Measurements from ENCODE around the gene BNC1.
"Not testable (repeated sequence)": the region's sequence is repeated elsewhere in the genome, so short reads cannot be mapped to it uniquely, and the experiment has no call there.

BNC1 gene

DNA sequence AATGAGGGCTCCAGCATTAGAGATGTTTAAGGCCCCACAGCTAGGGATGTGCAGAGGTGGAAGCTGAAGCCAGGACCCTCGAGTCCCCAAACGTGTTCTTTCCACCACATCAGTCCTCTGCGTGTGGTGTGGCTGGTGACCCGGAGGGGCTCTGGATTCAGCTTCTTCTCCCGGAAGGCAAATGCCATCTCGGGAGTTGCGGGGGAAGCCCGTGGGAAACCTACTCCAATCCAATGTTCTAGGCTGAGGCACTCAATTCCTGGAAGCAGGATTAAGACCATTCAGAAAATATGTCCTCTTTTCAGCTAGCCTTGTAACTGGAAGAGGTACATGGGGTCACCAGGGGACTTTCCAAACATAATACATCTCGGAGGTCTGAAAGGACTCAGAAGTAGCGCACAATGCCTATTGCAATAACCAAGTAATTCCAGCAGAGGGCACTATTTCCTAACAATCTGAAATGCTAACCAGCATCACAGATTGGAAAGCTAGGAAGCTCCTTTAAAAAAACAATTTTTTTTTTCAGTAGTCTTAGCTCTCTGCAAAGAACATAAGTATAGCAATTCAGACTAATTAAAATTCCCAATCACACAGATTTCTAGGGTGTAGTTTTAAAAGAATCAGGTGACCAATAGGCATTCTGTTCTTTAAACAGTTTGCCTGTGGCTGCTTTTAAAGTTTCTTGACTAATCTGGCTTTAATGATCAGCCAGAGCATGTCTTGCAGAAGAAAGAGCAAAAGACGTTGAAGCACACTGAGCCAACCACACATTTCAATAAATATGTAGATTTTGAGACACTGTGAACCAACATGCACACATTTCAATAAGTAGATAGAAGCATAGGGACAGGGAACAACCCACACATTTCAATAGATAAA is 36.1 kb downstream of the BNC1 start:
- ATAC-seq (no peak), DNase-seq (peak; percentile 7)

DNA sequence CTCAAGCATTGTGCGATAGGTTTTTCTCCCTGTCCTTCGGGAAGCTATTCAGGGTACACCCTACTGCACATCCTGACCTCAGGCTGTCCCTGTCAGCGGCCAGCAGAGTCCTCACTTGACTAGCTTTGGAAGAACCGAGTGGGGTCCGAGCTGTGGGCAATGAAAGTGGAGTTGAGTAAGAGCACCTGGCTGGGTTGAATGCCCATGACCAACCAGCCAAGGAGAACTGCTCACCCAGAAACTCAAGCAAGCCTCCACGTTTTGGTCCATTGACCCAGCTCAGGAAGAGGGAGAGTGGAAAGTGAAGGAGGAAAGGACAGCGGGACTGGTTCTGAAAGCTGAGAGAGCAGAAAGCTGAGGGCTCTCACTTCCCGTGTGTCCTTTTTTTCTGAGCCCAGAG is 40.8 kb downstream of the BNC1 start:
- no peak for DNase-seq

DNA sequence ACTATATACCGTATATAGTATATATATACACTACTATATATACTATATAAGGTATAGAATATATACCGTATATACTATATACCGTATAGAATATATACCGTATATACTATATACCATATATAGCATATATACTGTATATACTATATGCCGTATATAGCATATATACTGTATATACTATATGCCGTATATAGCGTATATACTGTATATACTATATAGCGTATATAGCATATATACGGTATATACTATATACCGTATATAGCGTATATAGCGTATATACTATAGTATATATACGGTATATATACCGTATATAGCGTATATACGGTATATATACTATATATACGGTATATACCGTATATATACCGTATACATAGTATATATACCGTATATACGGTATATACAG is 54.2 kb downstream of the BNC1 start:
- no peak for DNase-seq
- ATAC-seq = no peak

More for the DNA sequence above, 40.8 kb downstream of the BNC1 start:
- ATAC-seq = no peak

DNA sequence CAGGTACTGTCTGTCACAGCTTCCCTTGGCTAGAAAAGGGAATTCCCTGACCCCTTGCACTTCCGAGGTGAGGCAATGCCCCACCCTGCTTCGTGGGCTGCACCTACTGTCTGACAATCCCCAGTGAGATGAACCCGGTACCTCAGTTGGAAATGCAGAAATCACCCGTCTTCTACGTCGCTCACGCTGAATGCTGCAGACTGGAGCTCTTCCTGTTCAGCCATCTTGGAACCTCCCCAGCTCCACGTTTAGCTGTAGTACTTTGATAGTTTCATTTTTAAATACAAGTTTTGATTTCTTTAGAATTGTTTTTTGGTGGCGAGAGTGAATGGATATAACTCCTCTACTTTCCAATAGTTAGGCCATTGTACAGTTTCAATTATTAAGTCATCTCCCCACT is 59.0 kb downstream of the BNC1 start:
- ATAC-seq = no peak
- DNase-seq = no peak

DNA sequence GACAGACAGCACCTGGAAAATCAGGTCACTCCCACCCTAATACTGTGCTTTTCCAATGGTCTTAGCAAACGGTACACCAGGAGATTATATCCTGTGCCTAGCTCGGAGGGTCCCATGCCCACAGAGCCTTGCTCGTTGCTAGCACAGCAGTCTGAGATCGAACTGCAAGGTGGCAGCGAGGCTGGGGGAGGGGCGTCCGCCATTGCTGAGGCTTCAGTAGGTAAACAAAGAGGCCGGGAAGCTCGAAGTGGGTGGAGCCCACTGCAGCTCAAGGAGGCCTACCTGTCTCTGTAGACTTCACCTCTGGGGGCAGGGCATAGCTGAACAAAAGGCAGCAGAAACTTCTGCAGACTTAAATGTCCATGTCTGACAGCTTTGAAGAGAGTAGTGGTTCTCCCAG is 62.7 kb downstream of the BNC1 start:
- ATAC-seq, DNase-seq: not testable (repeated sequence)

DNA sequence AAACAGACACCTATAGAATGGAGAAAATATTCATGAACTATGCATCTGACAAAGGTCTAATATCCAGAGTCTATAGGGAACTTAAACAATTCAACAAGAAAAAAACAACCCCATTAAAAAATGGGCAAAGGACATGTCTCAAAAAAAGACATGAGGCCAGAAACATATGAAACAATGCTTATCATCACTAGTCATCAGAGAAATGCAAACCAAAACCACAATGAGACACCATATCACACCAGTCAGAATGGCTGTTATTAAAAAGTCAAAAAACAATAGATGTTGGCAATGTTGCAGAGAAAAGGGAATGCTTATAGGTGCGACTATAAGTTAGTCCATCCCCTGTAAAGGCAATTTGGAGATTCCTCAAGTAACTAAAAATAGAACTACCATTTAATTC is 65.4 kb downstream of the BNC1 start:
- no peak for DNase-seq
- no peak for ATAC-seq

DNA sequence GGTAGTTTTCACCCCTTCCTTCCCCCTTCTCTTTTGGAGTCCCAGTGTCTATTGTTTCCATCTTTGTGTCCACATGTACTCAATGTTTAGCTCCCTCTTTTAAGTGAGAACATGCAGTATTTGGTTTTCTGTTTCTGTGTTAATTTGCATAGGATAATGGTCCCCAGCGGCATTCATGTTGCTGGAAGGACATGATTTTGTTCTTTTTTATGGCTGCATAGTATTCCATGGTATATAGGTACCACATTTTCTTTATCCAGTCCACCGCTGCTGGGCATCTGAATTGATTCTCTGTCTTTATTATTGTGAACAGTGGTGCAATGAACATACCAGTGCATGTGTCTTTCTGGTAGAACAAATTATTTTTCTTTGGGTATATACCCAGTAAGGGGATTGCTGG is 69.2 kb downstream of the BNC1 start:
- DNase-seq (no peak), ATAC-seq (no peak)

DNA sequence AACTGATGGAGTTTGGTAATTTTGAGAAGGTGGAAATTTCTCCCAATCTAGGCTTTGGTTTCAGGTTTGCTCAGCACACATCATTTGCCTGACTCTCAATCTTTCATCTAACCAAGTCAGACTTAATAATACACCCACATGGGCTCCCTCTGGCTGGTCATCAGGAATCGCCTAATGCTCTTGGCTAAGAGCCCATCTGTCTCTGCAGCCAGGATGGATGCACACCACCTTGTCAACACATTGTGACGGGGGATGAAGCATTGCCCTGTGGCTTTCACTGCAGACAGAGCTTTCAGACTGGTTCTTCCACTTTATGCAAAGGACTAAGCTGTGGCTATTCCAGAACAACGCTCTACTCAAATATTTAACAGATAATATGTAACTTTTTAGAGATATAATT is 73.8 kb downstream of the BNC1 start:
- ATAC-seq (no peak), DNase-seq (no peak)

DNA sequence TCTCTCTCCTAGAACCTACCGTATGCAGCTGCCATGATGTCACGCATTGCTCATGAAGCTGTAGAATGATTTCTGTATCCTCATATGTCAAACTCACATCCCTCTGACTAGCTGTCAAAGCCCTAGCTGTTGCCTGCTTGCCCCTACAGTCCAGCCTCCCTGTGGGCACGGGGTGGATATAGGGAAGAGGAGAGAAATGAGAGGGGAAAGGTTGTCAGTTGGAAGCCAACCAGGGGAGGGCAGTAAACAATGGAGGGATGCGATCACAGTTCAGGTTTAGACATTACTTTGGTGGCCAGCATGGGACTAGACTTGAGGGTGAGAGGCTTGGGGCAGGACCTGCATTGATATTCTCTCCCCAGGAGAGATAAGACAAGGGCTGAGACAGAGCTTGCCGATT is 75.1 kb downstream of the BNC1 start:
- ATAC-seq (no peak), DNase-seq (no peak)

DNA sequence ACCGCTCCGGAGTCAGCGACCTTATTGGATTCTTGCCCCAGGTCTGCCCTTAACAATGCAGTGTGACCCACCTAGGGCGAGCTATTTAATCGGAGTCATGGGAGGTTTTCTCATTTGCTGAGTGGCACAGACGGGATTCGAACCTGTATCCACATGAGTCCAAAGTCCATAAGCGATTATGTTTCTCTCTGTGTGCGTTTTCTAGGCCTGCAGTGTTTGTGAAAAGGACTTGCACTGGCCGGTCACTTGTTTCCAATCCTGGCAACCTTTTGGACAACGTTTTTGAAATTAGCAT is 76.2 kb downstream of the BNC1 start:
- no peak for DNase-seq
- no peak for ATAC-seq

DNA sequence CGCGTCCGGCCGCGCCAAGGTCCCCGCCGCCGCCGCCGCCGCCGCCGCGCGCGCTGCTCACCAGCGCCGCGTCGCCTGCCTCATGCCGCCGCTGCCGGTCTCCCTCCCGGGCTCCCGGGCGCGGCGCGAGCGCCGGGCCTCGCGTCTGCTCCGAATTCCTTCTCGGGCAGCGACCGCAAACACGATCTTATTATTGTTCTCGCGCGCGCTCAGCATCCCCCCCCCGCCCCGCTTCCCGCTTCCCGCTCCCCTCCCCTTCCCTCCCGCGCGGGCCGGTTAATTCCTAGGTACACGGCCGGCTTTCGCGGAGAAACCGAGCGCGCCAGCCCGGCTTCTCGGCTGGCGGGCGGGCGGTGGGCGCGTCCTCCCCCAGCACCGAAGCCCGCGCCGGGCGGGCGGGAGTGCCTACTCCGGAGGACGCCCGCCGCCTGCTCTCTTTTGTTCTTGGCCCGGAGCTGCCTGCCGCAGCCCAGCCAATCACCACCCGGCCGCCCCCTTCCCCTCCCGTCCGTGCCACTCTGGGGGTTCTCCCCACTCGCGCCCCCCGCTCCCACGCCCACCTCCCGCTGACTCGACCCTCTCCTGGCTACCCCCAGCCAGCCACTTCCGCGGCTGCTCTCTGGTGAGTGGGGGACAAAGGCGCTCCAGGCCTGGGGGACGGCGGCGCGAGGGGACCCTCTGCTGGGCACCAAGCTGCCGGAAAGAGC is 76.7 kb downstream of the BNC1 start, which contains the start of gene HDGFL3:
HDGFL3 (minus strand) TSS at position 164 of the 707 bp plus-strand sequence. CDS start 409 bp downstream, outside the sequence.
- DNase-seq (peak; percentile 58), ATAC-seq (peak; percentile 62)

DNA sequence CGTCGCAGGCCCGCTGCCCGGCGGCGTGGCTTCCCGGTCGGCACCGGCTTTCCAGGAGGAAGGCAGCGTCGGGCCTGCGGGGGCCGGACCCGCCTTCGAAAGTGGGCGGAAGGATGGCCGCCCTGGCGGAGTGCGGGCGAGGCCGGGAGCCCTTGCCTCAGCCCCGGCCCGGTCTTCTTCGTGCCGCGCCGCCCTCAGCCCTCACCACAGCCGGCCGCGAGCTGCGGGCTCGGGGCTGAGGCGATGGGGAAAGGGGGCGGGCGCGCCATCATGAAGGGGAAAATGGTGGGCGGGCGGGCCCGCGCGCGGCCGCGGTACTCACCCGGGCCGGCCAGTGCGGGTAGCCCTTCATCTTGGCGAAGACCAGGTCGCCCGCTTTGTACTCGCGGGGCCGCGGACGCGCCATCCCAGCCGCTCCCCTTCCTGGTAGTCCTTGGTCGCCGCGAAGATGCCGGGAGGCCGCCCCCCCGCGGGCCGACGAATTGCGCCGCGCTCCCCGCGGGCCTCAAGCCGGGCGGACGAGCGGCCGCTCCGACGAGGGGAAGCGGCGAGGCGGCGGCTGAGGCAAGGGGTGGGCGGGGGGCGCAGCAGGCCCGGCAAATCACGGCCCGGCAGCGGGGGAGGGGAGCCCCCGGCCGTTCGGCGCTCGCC is 77.3 kb downstream of the BNC1 start:
- peak; percentile 15 for ATAC-seq
- peak; percentile 26 for DNase-seq

DNA sequence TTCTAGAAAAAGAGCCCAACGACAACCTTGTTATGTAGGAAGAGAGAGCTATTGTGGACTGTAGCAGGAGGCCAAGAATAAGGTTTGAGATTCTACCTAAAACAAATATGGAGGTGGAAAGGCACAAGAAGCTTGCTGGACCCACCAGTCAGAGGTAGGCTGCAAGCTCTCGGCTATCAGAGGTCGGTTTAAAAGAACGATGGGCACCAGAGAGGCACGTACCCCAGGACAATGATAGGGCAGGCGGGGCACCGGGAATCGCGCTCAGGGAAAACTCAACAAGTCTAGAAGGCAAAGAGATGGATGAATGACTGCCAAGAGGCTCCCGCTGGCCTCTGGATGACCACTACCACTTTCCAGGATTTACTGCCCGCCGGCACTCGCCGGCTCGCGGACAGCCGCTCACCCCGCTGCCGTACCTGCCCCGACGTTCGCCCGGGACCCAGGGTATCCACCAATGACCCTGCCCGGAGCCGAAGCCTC is 77.9 kb downstream of the BNC1 start:
- DNase-seq (no peak), ATAC-seq (no peak)
